Measurements from ENCODE around the gene CASP14.

- no peak for TF ChIP-seq EZH2 (IDR thresholded peaks at IDR 0.05; ENCODE audit: borderline replicate concordance, low read length)
- TF ChIP-seq CTCF (IDR thresholded peaks at IDR 0.05; ENCODE audit: low read length), result no peak
Observed at GRCh38 chr19:15107061-15108010, 58.1 kb downstream of the CASP14 start, which contains the start of gene SYDE1.
